ENCODE results near the gene UQCRH.
"Not testable (repeated sequence)": the region's sequence is repeated elsewhere in the genome, so short reads cannot be mapped to it uniquely, and the experiment has no call there.

Gene UQCRH

GRCh38 chr1:46300673-46301405, 2.7 kb upstream of the UQCRH start:
- no peak for DNase-seq (ENCODE audit: low read depth in 3 of 3)

DNA sequence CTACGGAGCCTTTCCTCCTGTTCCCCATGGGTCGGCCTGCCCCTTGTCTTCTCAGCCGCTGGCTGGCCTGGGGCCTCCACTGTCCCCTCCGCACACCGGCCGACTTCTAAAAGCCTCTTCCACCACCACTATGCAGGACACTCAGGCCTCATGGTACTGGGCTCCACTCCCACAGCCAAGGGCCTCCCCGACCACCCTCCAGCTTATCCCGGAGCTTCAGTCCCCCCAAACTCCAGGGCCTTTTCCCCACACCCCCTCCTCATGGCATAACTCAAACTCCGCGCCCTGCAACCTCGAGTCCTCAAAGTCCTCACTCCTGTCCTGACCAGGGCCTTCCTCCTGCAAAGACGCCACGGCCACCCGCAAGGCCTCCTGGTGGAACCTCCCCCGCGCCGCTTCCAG, 2.1 kb upstream of the UQCRH start:
- no peak for DNase-seq (ENCODE audit: low read depth in 3 of 3)

- peak in 2 of 3 experiments; percentile 11 to 55 for DNase-seq (ENCODE audit: low read depth in 3 of 3)
Measured at GRCh38 chr1:46301808-46302640, 1.5 kb upstream of the UQCRH start.

GRCh38 chr1:46302641-46303037, 859 bp upstream of the UQCRH start:
- peak in 2 of 3 experiments; percentile 2 to 25 for DNase-seq (ENCODE audit: low read depth in 3 of 3)

DNA sequence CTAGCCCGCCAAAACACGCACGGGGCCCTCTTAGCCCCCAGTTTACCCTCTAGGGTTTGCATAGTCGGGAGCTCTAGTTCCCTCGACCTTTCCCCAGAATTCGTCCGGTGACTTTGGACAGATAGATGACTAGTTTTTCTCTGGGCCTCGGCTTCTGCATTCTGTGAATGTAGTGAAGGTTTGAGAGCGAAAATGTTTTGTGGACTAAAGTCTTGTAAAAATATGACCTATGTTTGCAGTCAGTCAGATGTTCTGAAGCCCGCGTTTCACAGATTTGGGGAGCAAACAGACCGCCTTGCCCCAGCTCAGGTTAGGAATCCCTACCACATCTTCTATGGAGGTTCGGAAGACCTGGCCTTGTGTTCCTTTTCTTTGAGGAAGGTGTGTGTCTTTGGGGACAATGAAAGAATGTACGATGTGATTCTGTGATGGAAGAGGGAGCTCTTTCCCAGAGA, 401 bp downstream of the UQCRH start:
- DNase-seq (ENCODE audit: low read depth in 3 of 3) = peak in 1 of 3 experiments; percentile 1

GRCh38 chr1:46306159-46306530, 2.6 kb downstream of the UQCRH start:
- DNase-seq (ENCODE audit: low read depth in 3 of 3) = no peak

GRCh38 chr1:46309401-46310159, 6.1 kb downstream of the UQCRH start:
- no peak for DNase-seq (ENCODE audit: low read depth in 3 of 3)

- no peak for DNase-seq (ENCODE audit: low read depth in 3 of 3)
Measured at GRCh38 chr1:46310321-46310720, 6.8 kb downstream of the UQCRH start.

GRCh38 chr1:46315669-46316403, 12.3 kb downstream of the UQCRH start:
- DNase-seq (ENCODE audit: low read depth in 3 of 3) = no peak

DNA sequence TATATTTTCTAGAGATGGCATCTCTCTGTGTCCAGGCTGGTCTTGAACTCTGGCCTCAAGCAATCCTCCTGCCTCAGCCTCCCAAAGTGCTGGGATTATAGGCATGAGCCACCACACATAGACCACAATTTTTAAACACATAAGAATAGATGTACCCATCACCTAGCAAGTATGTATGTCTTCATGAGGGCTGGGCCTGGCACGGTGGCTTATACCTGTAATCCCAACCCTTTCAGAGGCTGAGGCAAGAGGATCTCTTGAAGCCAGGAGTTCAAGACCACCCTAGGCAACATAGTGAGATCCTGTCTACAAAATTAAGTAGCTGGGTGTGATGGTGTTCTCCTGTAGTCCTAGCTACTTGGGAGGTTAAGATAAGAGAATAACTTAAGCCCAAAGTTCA, 13.8 kb downstream of the UQCRH start:
- no peak for DNase-seq (ENCODE audit: low read depth in 3 of 3)

- not testable (repeated sequence) for DNase-seq (ENCODE audit: low read depth in 3 of 3)
Measured at GRCh38 chr1:46319301-46319700, 15.8 kb downstream of the UQCRH start.

DNA sequence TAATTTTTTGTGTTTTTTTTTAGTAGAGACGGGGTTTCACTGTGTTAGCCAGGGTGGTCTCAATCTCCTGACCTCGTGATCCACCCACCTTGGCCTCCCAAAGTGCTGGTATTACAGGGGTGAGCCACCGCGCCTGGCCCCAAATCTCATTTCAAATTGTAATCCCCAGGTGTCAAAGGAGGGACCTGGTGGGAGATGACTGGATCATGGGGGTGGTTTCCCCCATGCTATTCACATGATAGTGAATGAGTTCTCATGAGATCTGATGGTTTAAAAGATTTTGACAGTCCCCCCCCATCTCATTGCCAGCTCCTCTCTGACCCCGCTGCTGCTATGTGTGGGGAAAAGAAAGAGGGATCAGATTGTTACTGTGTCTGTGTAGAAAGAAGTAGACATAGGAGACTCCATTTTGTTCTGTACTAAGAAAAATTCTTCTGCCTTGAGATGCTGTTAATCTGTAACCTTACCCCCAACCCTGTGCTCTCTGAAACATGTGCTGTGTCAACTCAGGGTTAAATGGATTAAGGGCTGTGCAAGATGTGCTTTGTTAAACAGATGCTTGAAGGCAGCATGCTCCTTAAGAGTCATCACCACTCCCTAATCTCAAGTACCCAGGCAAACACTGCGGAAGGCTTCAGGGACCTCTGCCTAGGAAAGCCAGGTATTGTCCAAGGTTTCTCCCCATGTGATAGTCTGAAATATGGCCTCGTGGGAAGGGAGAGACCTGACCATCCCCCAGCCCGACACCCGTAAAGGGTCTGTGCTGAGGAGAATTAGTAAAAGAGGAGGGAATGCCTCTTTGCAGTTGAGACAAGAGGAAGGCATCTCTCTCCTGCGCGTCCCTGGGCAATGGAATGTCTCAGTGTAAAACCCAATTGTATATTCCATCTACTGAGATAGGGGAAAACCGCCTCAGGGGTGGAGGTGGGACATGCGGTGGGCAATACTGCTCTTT, 16.7 kb downstream of the UQCRH start:
- not testable (repeated sequence) for DNase-seq (ENCODE audit: low read depth in 3 of 3)

DNA sequence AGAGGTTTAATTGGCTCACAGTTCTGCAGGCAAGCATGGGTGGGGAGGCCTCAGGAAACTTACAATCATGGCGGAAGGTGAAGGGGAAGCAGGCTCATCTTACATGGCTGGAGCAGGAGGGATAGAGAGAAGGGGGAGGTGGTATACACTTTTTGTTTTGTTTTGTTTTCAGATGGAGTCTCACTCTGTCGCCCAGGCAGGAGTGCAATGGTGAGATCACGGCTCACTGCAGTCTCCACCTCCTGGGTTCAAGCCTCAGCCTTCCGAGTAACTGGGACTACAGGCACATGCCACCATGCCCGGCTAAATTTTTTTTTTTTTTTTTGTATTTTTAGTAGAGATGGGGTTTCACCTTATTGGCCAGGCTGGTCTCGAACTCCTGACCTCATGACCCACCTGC, 18.7 kb downstream of the UQCRH start:
- DNase-seq (ENCODE audit: low read depth in 3 of 3) = not testable (repeated sequence)

- not testable (repeated sequence) for DNase-seq (ENCODE audit: low read depth in 3 of 3)
Measured at GRCh38 chr1:46325285-46326076, 22.0 kb downstream of the UQCRH start.

GRCh38 chr1:46328182-46328581, 24.7 kb downstream of the UQCRH start:
- DNase-seq (ENCODE audit: low read depth in 3 of 3) = not testable (repeated sequence)

DNA sequence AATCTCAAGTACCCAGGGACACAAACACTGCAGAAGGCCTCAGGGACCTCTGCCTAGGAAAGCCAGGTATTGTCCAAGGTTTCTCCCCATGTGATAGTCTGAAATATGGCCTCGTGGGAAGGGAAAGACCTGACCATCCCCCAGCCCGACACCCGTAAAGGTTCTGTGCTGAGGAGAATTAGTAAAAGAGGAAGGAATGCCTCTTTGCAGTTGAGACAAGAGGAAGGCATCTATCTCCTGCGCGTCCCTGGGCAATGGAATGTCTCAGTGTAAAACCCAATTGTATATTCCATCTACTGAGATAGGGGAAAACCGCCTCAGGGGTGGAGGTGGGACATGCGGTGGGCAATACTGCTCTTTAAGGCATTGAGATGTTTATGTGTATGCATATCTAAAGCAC, 26.3 kb downstream of the UQCRH start:
- not testable (repeated sequence) for DNase-seq (ENCODE audit: low read depth in 3 of 3)

GRCh38 chr1:46330381-46330780, 26.9 kb downstream of the UQCRH start:
- not testable (repeated sequence) for DNase-seq (ENCODE audit: low read depth in 3 of 3)

DNA sequence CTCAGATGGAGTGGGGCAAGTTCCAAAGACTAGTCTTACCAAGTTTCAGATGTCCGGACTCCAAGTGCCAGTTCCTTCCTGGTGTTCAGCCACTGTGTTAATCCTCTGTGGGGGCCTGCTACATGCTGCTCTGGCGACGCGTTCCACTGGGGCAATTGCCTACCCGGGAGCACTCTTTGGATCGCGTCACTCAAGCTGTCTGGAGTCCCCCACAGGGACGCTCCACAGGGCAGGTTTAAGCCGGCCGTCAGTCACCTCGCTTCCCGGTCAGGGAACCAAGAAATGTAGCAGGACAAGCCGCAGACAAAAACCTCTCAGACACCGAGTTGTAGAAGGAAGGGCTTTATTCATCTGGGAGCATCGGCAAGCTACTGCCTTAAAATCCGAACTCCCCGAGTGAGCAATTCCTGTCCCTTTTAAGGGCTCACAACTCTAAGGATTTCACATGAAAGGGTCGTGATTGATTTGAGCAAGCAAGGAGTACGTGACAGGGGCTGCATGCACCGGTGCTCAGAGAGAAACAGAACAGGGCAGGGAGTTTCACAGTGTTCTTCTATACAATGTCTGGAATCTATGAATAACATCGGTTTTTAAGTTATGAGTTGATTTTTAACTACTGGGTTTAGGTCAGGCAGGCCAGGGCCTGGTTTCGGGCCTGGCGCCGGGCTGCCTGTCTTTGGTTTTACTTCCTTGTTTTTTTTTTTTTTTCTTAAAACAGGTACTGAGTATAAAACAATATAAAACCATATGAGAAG, 28.5 kb downstream of the UQCRH start:
- not testable (repeated sequence) for DNase-seq (ENCODE audit: low read depth in 3 of 3)

Data from stimulated activated CD4-positive, alpha-beta T cell treated with anti-CD3 and anti-CD28 coated beads, TNF-alpha, amount 100 ng/mL, for 24 hours (primary cell).